Epithelial cell of proximal tubule (primary cell): ENCODE data around the gene EIF2S2. TPM values are rescaled to one million over a fixed set of nuclear protein-coding genes. Genes with fewer than 3 reads are reported as not detected.

Experiments
- DNase-seq: peaks from one replicate; pipeline ENCODE4 v3.0.0-alpha.2; 2011; ENCODE audit warnings: low read depth
- H3K4me3 ChIP-seq: 2 replicates; pipeline ENCODE4 v1.5.1; 2011; ENCODE audit warnings: low read depth, mild to moderate bottlenecking, low read length
- CTCF ChIP-seq: conservative IDR thresholded peaks from 2 replicates; pipeline ENCODE4 v1.5.1; 2012; ENCODE audit warnings: low read depth, mild to moderate bottlenecking, low read length
- total RNA-seq: library from RNA; depleted of rRNA; stranded (reverse); fragments of >200 nt; gene quantifications from 2 replicates; pipeline ENCODE4 v1.2.3, GENCODE V29; 2015

The EIF2S2 gene
- total RNA-seq, 1 donor from 2014 or later = 103 TPM

GRCh38 chr20:34078540-34078939 is 33.5 kb downstream of the EIF2S2 start:
- no peak for DNase-seq

GRCh38 chr20:34076952-34077351 is 35.1 kb downstream of the EIF2S2 start:
- TF ChIP-seq CTCF = no peak
- no peak overlapping the region for H3K4me3 ChIP-seq
- DNase-seq = no peak

More at GRCh38 chr20:34078540-34078939, 33.5 kb downstream of the EIF2S2 start:
- no peak for TF ChIP-seq CTCF
- H3K4me3 ChIP-seq = no peak overlapping the region

- no peak overlapping the region for H3K4me3 ChIP-seq
- TF ChIP-seq CTCF = no peak
- DNase-seq = no peak
Measured at GRCh38 chr20:34075647-34076046, 36.4 kb downstream of the EIF2S2 start.

GRCh38 chr20:34074101-34074760 is 37.8 kb downstream of the EIF2S2 start:
- TF ChIP-seq CTCF = no peak
- no peak for DNase-seq
- no peak overlapping the region for H3K4me3 ChIP-seq

GRCh38 chr20:34072778-34073177 is 39.3 kb downstream of the EIF2S2 start:
- H3K4me3 ChIP-seq = no peak overlapping the region
- TF ChIP-seq CTCF = no peak
- no peak for DNase-seq

- DNase-seq = no peak
- TF ChIP-seq CTCF = no peak
- H3K4me3 ChIP-seq = no peak overlapping the region
Measured at GRCh38 chr20:34072076-34072475, 40.0 kb downstream of the EIF2S2 start.

GRCh38 chr20:34070859-34071258 is 41.2 kb downstream of the EIF2S2 start:
- DNase-seq = no peak
- no peak for TF ChIP-seq CTCF
- H3K4me3 ChIP-seq = no peak overlapping the region
